GM21528 (cell line): ENCODE data around the gene DAB1.
"Not testable (repeated sequence)": the region's sequence is repeated elsewhere in the genome, so short reads cannot be mapped to it uniquely, and the experiment has no call there.

Experiments
- ATAC-seq: cut with Tn5 transposase; IDR thresholded peaks from one replicate; pipeline ENCODE4 v1.9.1; 2021; ENCODE audit warnings: mild to moderate bottlenecking, moderate library complexity; ENCODE audit not compliant: unreplicated experiment, low FRiP score

DAB1 gene

GRCh38 chr1:57363165-57363564 lies 60.7 kb downstream of the DAB1 start:
- ATAC-seq: no peak

GRCh38 chr1:57362480-57362879 lies 61.4 kb downstream of the DAB1 start:
- ATAC-seq: no peak

GRCh38 chr1:57361516-57361915 lies 62.3 kb downstream of the DAB1 start:
- ATAC-seq: no peak

- ATAC-seq: no peak
Observed at GRCh38 chr1:57360846-57361407, 62.9 kb downstream of the DAB1 start.

GRCh38 chr1:57357462-57357861 lies 66.4 kb downstream of the DAB1 start:
- ATAC-seq: no peak

GRCh38 chr1:57353654-57354053 lies 70.2 kb downstream of the DAB1 start:
- no peak for ATAC-seq

GRCh38 chr1:57350610-57351009 lies 73.2 kb downstream of the DAB1 start:
- no peak for ATAC-seq

- no peak for ATAC-seq
Observed at GRCh38 chr1:57348921-57349320, 74.9 kb downstream of the DAB1 start.

- ATAC-seq: no peak
Observed at GRCh38 chr1:57345916-57346315, 77.9 kb downstream of the DAB1 start.

GRCh38 chr1:57344265-57344664 lies 79.6 kb downstream of the DAB1 start:
- ATAC-seq: no peak

- ATAC-seq: not testable (repeated sequence)
Observed at GRCh38 chr1:57343298-57343915, 80.5 kb downstream of the DAB1 start.

GRCh38 chr1:57341721-57342120 lies 82.1 kb downstream of the DAB1 start:
- ATAC-seq: no peak

- no peak for ATAC-seq
Observed at GRCh38 chr1:57340334-57341070, 83.4 kb downstream of the DAB1 start.

GRCh38 chr1:57337623-57338022 lies 86.2 kb downstream of the DAB1 start:
- no peak for ATAC-seq

GRCh38 chr1:57336793-57337192 lies 87.1 kb downstream of the DAB1 start:
- ATAC-seq: no peak

GRCh38 chr1:57331620-57332019 lies 92.2 kb downstream of the DAB1 start:
- no peak for ATAC-seq

GRCh38 chr1:57329937-57330336 lies 93.9 kb downstream of the DAB1 start:
- ATAC-seq: no peak

GRCh38 chr1:57329001-57329527 lies 94.8 kb downstream of the DAB1 start:
- no peak for ATAC-seq

- no peak for ATAC-seq
Observed at GRCh38 chr1:57327946-57328345, 95.9 kb downstream of the DAB1 start.

GRCh38 chr1:57327336-57327735 lies 96.5 kb downstream of the DAB1 start:
- ATAC-seq: no peak

GRCh38 chr1:57325536-57325935 lies 98.3 kb downstream of the DAB1 start:
- ATAC-seq: no peak

- ATAC-seq: no peak
Observed at GRCh38 chr1:57325117-57325516, 98.7 kb downstream of the DAB1 start.
